H1 (cell line): ENCODE measurements around the gene NELFA. TPM values are rescaled to one million over a fixed set of nuclear protein-coding genes. Genes with fewer than 3 reads are reported as not detected.

ENCODE experiments used
- CTCF ChIA-PET: fragments of 300-600 bp; sonication (Branson Sonifier 250); formaldehyde crosslinking; loops from one replicate; lab custom pipeline; 2021; ENCODE audit not compliant: partially characterized antibody; lab: Charles Lee
- POLR2A ChIA-PET: fragments of 300-600 bp; sonication (Branson Sonifier 250); formaldehyde crosslinking; loops from one replicate; lab custom pipeline; 2021; ENCODE audit warnings: inconsistent platforms; ENCODE audit not compliant: partially characterized antibody; lab: Charles Lee
- DNase-seq, 2 experiments: peaks; one replicate each; pipeline versions ENCODE4 v3.0.0 to v3.0.0-alpha.2; 2010 to 2022; ENCODE audit warnings: low spot score in 2 of 2, low read depth in 1 of 2, mixed read lengths in 1 of 2
- FAIRE-seq: peaks from 2 replicates; lab custom pipeline; 2011; peaks lifted over from hg19 to GRCh38; lab: Jason Lieb, UNC
- H2AFZ ChIP-seq: 2 replicates; pipeline ENCODE4 v1.8.1; 2012; ENCODE audit warnings: low read length, inconsistent platforms
- H2AK5ac ChIP-seq: 2 replicates; pipeline ENCODE4 v1.6.1; 2013; ENCODE audit warnings: low read depth, low read length
- H2BK120ac ChIP-seq: replicated peaks from 2 replicates; pipeline ENCODE3; 2013; ENCODE audit warnings: low read depth, low read length, inconsistent platforms
- H2BK12ac ChIP-seq: 2 replicates; pipeline ENCODE4 v1.6.1; 2013; ENCODE audit warnings: low read depth, low read length
- H2BK15ac ChIP-seq: 2 replicates; pipeline ENCODE4 v1.6.1; 2013; ENCODE audit warnings: low read length
- H2BK20ac ChIP-seq: 2 replicates; pipeline ENCODE4 v1.6.1; 2013; ENCODE audit warnings: low read length
- H2BK5ac ChIP-seq: 2 replicates; pipeline ENCODE4 v1.6.1; 2013; ENCODE audit warnings: low read depth, low read length
- H3K14ac ChIP-seq: 2 replicates; pipeline ENCODE4 v1.6.1; 2013; ENCODE audit warnings: inconsistent platforms; ENCODE audit not compliant: insufficient read length
- H3K18ac ChIP-seq: 2 replicates; pipeline ENCODE4 v1.6.1; 2013; ENCODE audit warnings: low read length; ENCODE audit errors: extremely low read depth
- H3K23ac ChIP-seq: 2 replicates; pipeline ENCODE4 v1.6.1; 2013; ENCODE audit warnings: inconsistent platforms; ENCODE audit not compliant: insufficient read length
- H3K23me2 ChIP-seq: 2 replicates; pipeline ENCODE4 v1.6.1; 2013; ENCODE audit warnings: low read depth, low read length
- H3K27ac ChIP-seq: 2 replicates; pipeline ENCODE4 v1.6.1; 2011; ENCODE audit warnings: low read depth, low read length, inconsistent platforms
- H3K27me3 ChIP-seq, 4 experiments: replicated peaks in 1 of 4; 1 replicate in 1 of 4; 2 replicates in 3 of 4; pipeline versions ENCODE4 v1.6.1 to v1.8.1; 2011 to 2013; ENCODE audit warnings: low read length in 3 of 4, mild to moderate bottlenecking in 3 of 4, inconsistent platforms in 2 of 4, mixed read lengths in 2 of 4, moderate library complexity in 1 of 4; ENCODE audit not compliant: control insufficient read depth in 3 of 4, insufficient read depth in 3 of 4; ENCODE audit errors: extremely low read depth in 1 of 4
- H3K36me3 ChIP-seq, 4 experiments: 2 replicates each; pipeline versions ENCODE4 v1.6.1 to v1.8.1; 2011 to 2013; ENCODE audit warnings: mild to moderate bottlenecking in 4 of 4, low read length in 3 of 4, moderate library complexity in 2 of 4, control low read depth in 1 of 4, inconsistent platforms in 1 of 4; ENCODE audit not compliant: insufficient read depth in 4 of 4, control insufficient read depth in 2 of 4
- H3K4ac ChIP-seq: replicated peaks from 2 replicates; pipeline ENCODE3; 2013; ENCODE audit warnings: low read length, low read depth, mixed read lengths, inconsistent platforms; ENCODE audit not compliant: insufficient read length
- H3K4me1 ChIP-seq, 4 experiments: replicated peaks in 1 of 4; 1 replicate in 1 of 4; 2 replicates in 3 of 4; pipeline versions ENCODE4 v1.6.1 to v1.8.1; 2011 to 2013; ENCODE audit warnings: low read length in 3 of 4, inconsistent platforms in 2 of 4, mixed read lengths in 1 of 4; ENCODE audit not compliant: insufficient read depth in 4 of 4, control insufficient read depth in 3 of 4
- H3K4me2 ChIP-seq, 2 experiments: 2 replicates each; pipeline versions ENCODE4 v1.6.1 to v1.8.1; 2011 to 2013; ENCODE audit warnings: low read depth in 2 of 2, low read length in 2 of 2, control low read depth in 1 of 2, inconsistent platforms in 1 of 2, mild to moderate bottlenecking in 1 of 2; ENCODE audit not compliant: insufficient read depth in 1 of 2
- H3K4me3 ChIP-seq, 4 experiments: fragments of 200-600, 300-600 bp in 1 of 4; sonication (generic), shearing (Covaris generic), sonication (Bioruptor Twin) in 1 of 4; 2 replicates each; pipeline versions ENCODE4 v1.5.1 to v1.8.1; 2011 to 2016; ENCODE audit warnings: low read length in 4 of 4, low read depth in 3 of 4, control low read depth in 2 of 4, inconsistent platforms in 2 of 4, mild to moderate bottlenecking in 2 of 4, mixed read lengths in 1 of 4, moderate library complexity in 1 of 4; ENCODE audit not compliant: insufficient read depth in 2 of 4; ENCODE audit errors: extremely low read depth in 1 of 4
- H3K56ac ChIP-seq: replicated peaks from 2 replicates; pipeline ENCODE3; 2013; ENCODE audit warnings: low read depth, mild to moderate bottlenecking, mixed read lengths, low read length, inconsistent platforms; ENCODE audit not compliant: insufficient read length
- H3K79me1 ChIP-seq: 2 replicates; pipeline ENCODE4 v1.6.1; 2013; ENCODE audit warnings: low read depth, low read length, control low read depth
- H3K79me2 ChIP-seq, 2 experiments: 2 replicates each; pipeline versions ENCODE4 v1.6.1 to v1.8.1; 2012 to 2013; ENCODE audit warnings: low read length in 2 of 2, mild to moderate bottlenecking in 2 of 2, inconsistent platforms in 1 of 2; ENCODE audit not compliant: insufficient read depth in 2 of 2, control insufficient read depth in 1 of 2
- H3K9ac ChIP-seq, 4 experiments: replicated peaks in 1 of 4; 1 replicate in 1 of 4; 2 replicates in 3 of 4; pipeline versions ENCODE4 v1.6.1 to v1.8.1; 2011 to 2013; ENCODE audit warnings: low read depth in 3 of 4, low read length in 3 of 4, control low read depth in 2 of 4, mild to moderate bottlenecking in 2 of 4, moderate library complexity in 2 of 4, inconsistent platforms in 1 of 4; ENCODE audit errors: extremely low read depth in 1 of 4
- H3K9me3 ChIP-seq, 2 experiments: 2 replicates each; pipeline versions ENCODE4 v1.6.1 to v1.8.1; 2012 to 2013; ENCODE audit warnings: mild to moderate bottlenecking in 2 of 2, moderate library complexity in 2 of 2, control low read depth in 1 of 2, inconsistent platforms in 1 of 2, low read depth in 1 of 2, low read length in 1 of 2, mixed read lengths in 1 of 2; ENCODE audit not compliant: insufficient read depth in 2 of 2
- H4K20me1 ChIP-seq, 2 experiments: replicated peaks in 1 of 2; 2 replicates each; pipeline versions ENCODE3 to v1.8.1; 2011 to 2013; ENCODE audit warnings: inconsistent platforms in 2 of 2, low read length in 2 of 2, mild to moderate bottlenecking in 1 of 2; ENCODE audit not compliant: insufficient read depth in 2 of 2, control insufficient read depth in 1 of 2
- H4K5ac ChIP-seq: 2 replicates; pipeline ENCODE4 v1.6.1; 2013; ENCODE audit warnings: low read length, low read depth, mixed read lengths, inconsistent platforms; ENCODE audit not compliant: insufficient read length
- H4K8ac ChIP-seq: 2 replicates; pipeline ENCODE4 v1.8.0; 2013; ENCODE audit warnings: mild to moderate bottlenecking, moderate library complexity, low read length, inconsistent platforms; ENCODE audit not compliant: insufficient read depth; ENCODE audit errors: extremely low read depth
- H4K91ac ChIP-seq: replicated peaks from 2 replicates; pipeline ENCODE3; 2013; ENCODE audit warnings: low read length, mixed read lengths, inconsistent platforms; ENCODE audit not compliant: insufficient read length
- BCL11A ChIP-seq, 2 experiments: IDR thresholded peaks; one replicate each; pipeline ENCODE4 v1.6.1; 2011; ENCODE audit warnings: low read depth in 2 of 2, low read length in 2 of 2, mild to moderate bottlenecking in 2 of 2
- JUN ChIP-seq: IDR thresholded peaks from 2 replicates; pipeline ENCODE4 v1.6.1; 2011; ENCODE audit warnings: low read depth, mild to moderate bottlenecking, improper control_type of control experiment, low read length
- KDM4A ChIP-seq: IDR thresholded peaks from one replicate; pipeline ENCODE4 v1.7.1; 2012; ENCODE audit warnings: low read depth, mild to moderate bottlenecking, moderate library complexity, low read length, inconsistent platforms; ENCODE audit not compliant: severe bottlenecking
- KDM5A ChIP-seq: fragments of 200-600 bp; IDR thresholded peaks from 2 replicates; pipeline ENCODE4 v1.7.1; 2012; ENCODE audit warnings: mild to moderate bottlenecking, low read length, inconsistent platforms, mixed read lengths
- SAP30 ChIP-seq: fragments of 300-600 bp; sonication (generic); IDR thresholded peaks from 2 replicates; pipeline ENCODE4 v1.7.1; 2012; ENCODE audit warnings: low read length, moderate library complexity, mild to moderate bottlenecking, inconsistent platforms; ENCODE audit not compliant: insufficient read depth, insufficient replicate concordance
- SP4 ChIP-seq: IDR thresholded peaks from 2 replicates; pipeline ENCODE4 v1.6.1; 2012; ENCODE audit warnings: low read length, inconsistent platforms
- WGBS, 2 experiments: shearing (Covaris generic) in 1 of 2; methylation state at CpG; one replicate each; pipeline versions ENCODE4 v1.1.6 to v1.1.7; 2013 to 2015; ENCODE audit warnings: low lambda C conversion rate in 2 of 2, mixed read lengths in 2 of 2, inconsistent platforms in 1 of 2, low coverage in 1 of 2, missing lambda C conversion rate in 1 of 2; ENCODE audit not compliant: insufficient replicate concordance in 2 of 2, insufficient coverage in 1 of 2, insufficient read length in 1 of 2; ENCODE audit errors: extremely low coverage in 1 of 2, missing lambda C conversion rate in 1 of 2; 5-methylcytosine and 5-hydroxymethylcytosine counted together
- polyA plus RNA-seq, 7 experiments: library from polyadenylated mRNA; depleted of rRNA in 3 of 7; stranded (reverse) in 5 of 7; unstranded in 2 of 7; fragments of >200 nt in 5 of 7; fragments of 200-250 nt in 2 of 7; gene quantifications; 1 replicate in 5 of 7; 2 replicates in 1 of 7; 4 replicates in 1 of 7; pipeline versions ENCODE4 v1.2.1 to v1.2.3, GENCODE V29; 2011 to 2013; ENCODE audit warnings: missing spikeins in 2 of 7, mixed read lengths in 2 of 7
- total RNA-seq: library from RNA; stranded (reverse); fragmentation: NEBNext Ultra II Directional; extraction: Animal tissue kit (Norgen Biotek cat#: 25700); gene quantifications from 2 replicates; pipeline ENCODE4 v1.2.1, GENCODE V29; 2021
- TF ChIP-seq, protein P1 (sequence below), 3 experiments: IDR thresholded peaks; 1 replicate in 2 of 3; 2 replicates in 1 of 3; pipeline versions ENCODE4 v1.5.1 to v1.6.1; 2011; ENCODE audit warnings: low read length in 3 of 3, mild to moderate bottlenecking in 3 of 3, inconsistent platforms in 2 of 3, low read depth in 1 of 3, moderate library complexity in 1 of 3; ENCODE audit not compliant: insufficient read depth in 1 of 3; ENCODE audit errors: control extremely low read depth in 1 of 3
- TF ChIP-seq, protein P2 (sequence below): IDR thresholded peaks from 2 replicates; pipeline ENCODE4 v1.6.1; 2011; ENCODE audit warnings: low read length, improper control_type of control experiment

NELFA gene
- total and polyA plus RNA-seq, 2 of the 8 experiments (the other 6 are each of a cell fraction or from before 2014, with no cell fraction given) = 41.8 to 57.5 TPM

DNA sequence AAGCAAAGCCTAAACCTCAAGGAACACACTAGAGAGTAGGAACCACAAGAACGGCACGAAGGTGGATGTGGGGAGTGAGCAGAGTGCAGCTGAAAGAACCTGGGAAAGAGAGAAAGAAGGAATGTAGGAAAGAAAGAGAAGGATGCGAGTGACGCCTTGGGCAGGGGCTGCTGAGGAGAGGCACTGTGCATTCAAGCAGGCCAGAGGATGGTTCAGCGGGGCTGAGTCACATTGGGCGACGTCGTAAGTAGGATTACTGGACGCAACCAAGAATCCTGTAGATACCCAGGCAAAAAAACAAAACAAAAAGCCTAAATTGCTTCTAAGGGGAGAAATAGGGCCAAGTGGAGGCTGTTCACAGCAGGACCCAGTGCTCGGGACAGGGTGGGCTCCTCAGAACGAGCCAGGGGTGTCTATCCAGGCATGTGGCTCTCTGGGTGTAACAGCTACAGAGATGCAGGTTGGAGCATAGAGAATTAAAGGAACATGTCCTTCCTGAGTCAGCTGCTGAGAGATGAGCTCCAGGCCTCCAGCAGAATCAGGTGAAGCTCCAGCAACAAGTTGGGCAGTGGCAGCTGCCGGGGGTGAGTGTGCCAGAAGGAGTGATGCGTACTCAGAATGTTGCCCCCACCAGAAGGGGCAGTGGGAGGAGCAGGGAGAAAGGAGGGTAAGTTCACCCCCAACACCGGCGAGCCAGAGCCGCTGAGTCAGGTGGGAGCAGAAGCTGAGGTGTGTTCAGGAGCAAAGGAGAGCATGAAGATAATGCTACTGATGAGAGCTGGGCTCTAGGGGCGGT, 38.6 kb downstream of the NELFA start:
- DNase-seq (no peak), FAIRE-seq (no peak)
- H3K4me2 ChIP-seq = no peak overlapping the region
- peaks cover 2 to 7% of the 10 kb centered on the region in 2 experiments for H4K20me1 ChIP-seq
- no peak overlapping the region for H2BK120ac ChIP-seq
- ChIA-PET CTCF (interaction anchor here (1.0 to 1.8 kb wide), 3 partner anchors 8 to 44 kb away, joined by 3 read pairs; no protein-coding TSS in a partner anchor), POLR2A (interaction anchor here (0.6 to 1.6 kb wide), 4 partner anchors 8 to 197 kb away, joined by 3 to 4 read pairs (median 3); no protein-coding TSS in a partner anchor)
- no peak overlapping the region for H3K14ac ChIP-seq
- H3K27ac ChIP-seq = no peak overlapping the region
- no peak overlapping the region for H3K56ac ChIP-seq
- no peak overlapping the region for H3K4ac ChIP-seq
- H4K8ac ChIP-seq = no peak overlapping the region
- no peak overlapping the region for H2BK5ac ChIP-seq
- no peak overlapping the region for H2BK12ac ChIP-seq
- H3K27me3 ChIP-seq = no peaks in the 10 kb centered on the region
- no peak overlapping the region for H2AFZ ChIP-seq
- no peak overlapping the region for H3K9ac ChIP-seq
- H3K36me3 ChIP-seq = peaks cover 7 to 29% (median 14%) of the 10 kb centered on the region in 4 experiments; a peak in 7 of 8 replicates
- no peak overlapping the region for H3K4me3 ChIP-seq
- WGBS, 2 experiments = 92% methylated on average over 17 of the region's 17 CpGs; no CpG with 5 or more reads in 1 of the 2 experiments
- H3K79me2 ChIP-seq = no peaks in the 10 kb centered on the region
- H4K91ac ChIP-seq = no peak overlapping the region
- H3K23ac ChIP-seq = no peak overlapping the region
- no peak overlapping the region for H2BK20ac ChIP-seq
- H3K79me1 ChIP-seq = peaks cover 2% of the 10 kb centered on the region; the same call in 1 of the 2 replicates
- H4K5ac ChIP-seq = no peak overlapping the region
- H2BK15ac ChIP-seq = no peak overlapping the region
- H3K9me3 ChIP-seq = no peaks in the 10 kb centered on the region
- H2AK5ac ChIP-seq = no peak overlapping the region
- H3K18ac ChIP-seq = no peak overlapping the region
- H3K23me2 ChIP-seq = no peaks in the 10 kb centered on the region
- no peaks in the 10 kb centered on the region for H3K4me1 ChIP-seq
- TF ChIP-seq SAP30 = no peak
- no peak for TF ChIP-seq KDM5A
- TF ChIP-seq, protein P1, sequence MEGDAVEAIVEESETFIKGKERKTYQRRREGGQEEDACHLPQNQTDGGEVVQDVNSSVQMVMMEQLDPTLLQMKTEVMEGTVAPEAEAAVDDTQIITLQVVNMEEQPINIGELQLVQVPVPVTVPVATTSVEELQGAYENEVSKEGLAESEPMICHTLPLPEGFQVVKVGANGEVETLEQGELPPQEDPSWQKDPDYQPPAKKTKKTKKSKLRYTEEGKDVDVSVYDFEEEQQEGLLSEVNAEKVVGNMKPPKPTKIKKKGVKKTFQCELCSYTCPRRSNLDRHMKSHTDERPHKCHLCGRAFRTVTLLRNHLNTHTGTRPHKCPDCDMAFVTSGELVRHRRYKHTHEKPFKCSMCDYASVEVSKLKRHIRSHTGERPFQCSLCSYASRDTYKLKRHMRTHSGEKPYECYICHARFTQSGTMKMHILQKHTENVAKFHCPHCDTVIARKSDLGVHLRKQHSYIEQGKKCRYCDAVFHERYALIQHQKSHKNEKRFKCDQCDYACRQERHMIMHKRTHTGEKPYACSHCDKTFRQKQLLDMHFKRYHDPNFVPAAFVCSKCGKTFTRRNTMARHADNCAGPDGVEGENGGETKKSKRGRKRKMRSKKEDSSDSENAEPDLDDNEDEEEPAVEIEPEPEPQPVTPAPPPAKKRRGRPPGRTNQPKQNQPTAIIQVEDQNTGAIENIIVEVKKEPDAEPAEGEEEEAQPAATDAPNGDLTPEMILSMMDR (IDR thresholded peaks at IDR 0.05; ENCODE audit: control extremely low read depth in 1 of 3, insufficient read depth in 1 of 3, low read depth in 1 of 3, low read length in 3 of 3) = no peak
- TF ChIP-seq, protein P2, sequence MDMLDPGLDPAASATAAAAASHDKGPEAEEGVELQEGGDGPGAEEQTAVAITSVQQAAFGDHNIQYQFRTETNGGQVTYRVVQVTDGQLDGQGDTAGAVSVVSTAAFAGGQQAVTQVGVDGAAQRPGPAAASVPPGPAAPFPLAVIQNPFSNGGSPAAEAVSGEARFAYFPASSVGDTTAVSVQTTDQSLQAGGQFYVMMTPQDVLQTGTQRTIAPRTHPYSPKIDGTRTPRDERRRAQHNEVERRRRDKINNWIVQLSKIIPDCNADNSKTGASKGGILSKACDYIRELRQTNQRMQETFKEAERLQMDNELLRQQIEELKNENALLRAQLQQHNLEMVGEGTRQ = no peak
- no peak for TF ChIP-seq BCL11A (IDR thresholded peaks at IDR 0.05; ENCODE audit: low read depth in 2 of 2, low read length in 2 of 2)
- TF ChIP-seq JUN = no peak
- TF ChIP-seq SP4 = no peak
- TF ChIP-seq KDM4A = no peak
